Astrocyte (in vitro differentiated cells and primary cell): ENCODE results near the gene ZBTB37. TPM values are rescaled to one million over a fixed set of nuclear protein-coding genes. Genes with fewer than 3 reads are reported as not detected.

Experiments
- DNase-seq: peaks from one replicate; pipeline ENCODE4 v3.0.0-alpha.2; 2010; ENCODE audit warnings: low read depth
- FAIRE-seq: peaks from 2 replicates; lab custom pipeline; 2011; peaks lifted over from hg19 to GRCh38; lab: Jason Lieb, UNC
- H2AFZ ChIP-seq: 2 replicates; pipeline ENCODE4 v1.6.0; 2012; ENCODE audit warnings: low read depth, low read length, inconsistent platforms
- H3K27ac ChIP-seq: 2 replicates; pipeline ENCODE4 v1.5.1; 2011; ENCODE audit warnings: low read depth, low read length, inconsistent platforms
- H3K27me3 ChIP-seq: 2 replicates; pipeline ENCODE4 v1.6.0; 2011; ENCODE audit warnings: low read length, inconsistent platforms; ENCODE audit not compliant: insufficient read depth
- H3K36me3 ChIP-seq: 2 replicates; pipeline ENCODE4 v1.5.1; 2011; ENCODE audit warnings: low read length, inconsistent platforms; ENCODE audit not compliant: insufficient read depth
- H3K4me1 ChIP-seq: 2 replicates; pipeline ENCODE4 v1.5.1; 2011; ENCODE audit warnings: low read length, inconsistent platforms; ENCODE audit not compliant: insufficient read depth
- H3K4me2 ChIP-seq: 2 replicates; pipeline ENCODE4 v1.6.0; 2012; ENCODE audit warnings: low read length, inconsistent platforms
- H3K4me3 ChIP-seq: 2 replicates; pipeline ENCODE4 v1.5.1; 2011; ENCODE audit warnings: low read depth, mild to moderate bottlenecking, low read length, inconsistent platforms; ENCODE audit not compliant: insufficient read depth
- H3K79me2 ChIP-seq: 2 replicates; pipeline ENCODE4 v1.6.0; 2012; ENCODE audit warnings: mild to moderate bottlenecking, low read length, inconsistent platforms; ENCODE audit not compliant: insufficient read depth
- H3K9ac ChIP-seq: 2 replicates; pipeline ENCODE4 v1.6.0; 2012; ENCODE audit warnings: mild to moderate bottlenecking, low read length, inconsistent platforms
- H3K9me3 ChIP-seq: 2 replicates; pipeline ENCODE4 v1.5.1; 2012; ENCODE audit warnings: low read depth, mild to moderate bottlenecking, low read length, inconsistent platforms; ENCODE audit not compliant: insufficient read depth
- H4K20me1 ChIP-seq: 2 replicates; pipeline ENCODE4 v1.6.0; 2012; ENCODE audit warnings: low read length, inconsistent platforms; ENCODE audit not compliant: insufficient read depth
- H3K27ac Mint-ChIP-seq: one replicate; pipeline ENCODE4 v1.8.0; 2021; ENCODE audit warnings: mild to moderate bottlenecking, mixed read lengths; ENCODE audit not compliant: unreplicated experiment
- H3K27me3 Mint-ChIP-seq: one replicate; pipeline ENCODE4 v1.8.0; 2021; ENCODE audit warnings: low read depth, mixed read lengths; ENCODE audit not compliant: unreplicated experiment
- H3K36me3 Mint-ChIP-seq: one replicate; pipeline ENCODE4 v1.8.0; 2021; ENCODE audit warnings: low read depth, mixed read lengths; ENCODE audit not compliant: unreplicated experiment
- H3K4me1 Mint-ChIP-seq: one replicate; pipeline ENCODE4 v1.8.0; 2021; ENCODE audit warnings: low read depth, mixed read lengths; ENCODE audit not compliant: unreplicated experiment
- H3K4me3 Mint-ChIP-seq: one replicate; pipeline ENCODE4 v1.8.0; 2021; ENCODE audit warnings: mild to moderate bottlenecking, moderate library complexity, mixed read lengths; ENCODE audit not compliant: unreplicated experiment
- H3K9me3 Mint-ChIP-seq: one replicate; pipeline ENCODE4 v1.8.0; 2021; ENCODE audit warnings: mild to moderate bottlenecking, mixed read lengths; ENCODE audit not compliant: unreplicated experiment
- CTCF ChIP-seq: IDR thresholded peaks from 2 replicates; pipeline ENCODE4 v1.5.1; 2011; ENCODE audit warnings: low read depth, mild to moderate bottlenecking, inconsistent platforms, low read length, moderate library complexity; ENCODE audit not compliant: insufficient read depth
- EZH2 ChIP-seq: IDR thresholded peaks from 2 replicates; pipeline ENCODE4 v1.6.1; 2012; ENCODE audit warnings: mild to moderate bottlenecking, low read length, inconsistent platforms; ENCODE audit not compliant: insufficient read depth
- total RNA-seq: library from RNA; stranded (reverse); gene quantifications from 2 replicates; pipeline ENCODE4 v1.2.1, GENCODE V29; 2021

The ZBTB37 gene
- total RNA-seq, 1 donor from 2014 or later, result 10.7 TPM

GRCh38 chr1:173900427-173900826, 32.2 kb downstream of the ZBTB37 start:
- TF ChIP-seq EZH2 (no peak), CTCF (no peak)
- no peaks in the 10 kb centered on the region for H4K20me1 ChIP-seq
- Mint-ChIP-seq H3K27me3 (no peaks in the 10 kb centered on the region), H3K36me3 (no peaks in the 10 kb centered on the region), H3K4me1 (no peaks in the 10 kb centered on the region), H3K9me3 (no peaks in the 10 kb centered on the region), H3K4me3 (no peak overlapping the region), H3K27ac (no peak overlapping the region)
- no peaks in the 10 kb centered on the region for H3K4me1 ChIP-seq
- H3K27me3 ChIP-seq, result no peaks in the 10 kb centered on the region
- no peak overlapping the region for H3K9ac ChIP-seq
- H3K27ac ChIP-seq, result no peak overlapping the region
- H3K4me3 ChIP-seq, result no peak overlapping the region
- H3K79me2 ChIP-seq, result no peaks in the 10 kb centered on the region
- no peak overlapping the region for H2AFZ ChIP-seq
- DNase-seq, result no peak
- no peaks in the 10 kb centered on the region for H3K9me3 ChIP-seq
- no peaks in the 10 kb centered on the region for H3K36me3 ChIP-seq
- peak; percentile 17 for FAIRE-seq
- H3K4me2 ChIP-seq, result no peak overlapping the region

GRCh38 chr1:173900992-173901391, 32.8 kb downstream of the ZBTB37 start:
- Histone ChIP-seq H2AFZ (no peak overlapping the region), H3K27me3 (no peaks in the 10 kb centered on the region), H4K20me1 (no peaks in the 10 kb centered on the region), H3K4me2 (no peak overlapping the region), H3K79me2 (no peaks in the 10 kb centered on the region), H3K4me1 (no peaks in the 10 kb centered on the region), H3K27ac (no peak overlapping the region), H3K36me3 (no peaks in the 10 kb centered on the region), H3K9me3 (no peaks in the 10 kb centered on the region), H3K9ac (no peak overlapping the region), H3K4me3 (no peak overlapping the region)
- no peak overlapping the region for H3K27ac Mint-ChIP-seq
- no peaks in the 10 kb centered on the region for H3K27me3 Mint-ChIP-seq
- H3K4me3 Mint-ChIP-seq, result no peak overlapping the region
- no peaks in the 10 kb centered on the region for H3K9me3 Mint-ChIP-seq
- no peak for TF ChIP-seq CTCF
- no peak for TF ChIP-seq EZH2
- no peak for DNase-seq
- H3K4me1 Mint-ChIP-seq, result no peaks in the 10 kb centered on the region
- no peaks in the 10 kb centered on the region for H3K36me3 Mint-ChIP-seq
- no peak for FAIRE-seq

- Histone ChIP-seq H3K27me3 (no peaks in the 10 kb centered on the region), H3K79me2 (no peaks in the 10 kb centered on the region), H3K4me2 (no peak overlapping the region), H3K36me3 (no peaks in the 10 kb centered on the region), H4K20me1 (no peaks in the 10 kb centered on the region), H3K9me3 (no peaks in the 10 kb centered on the region), H3K27ac (no peak overlapping the region), H3K9ac (no peak overlapping the region), H3K4me3 (no peak overlapping the region), H2AFZ (no peak overlapping the region), H3K4me1 (no peaks in the 10 kb centered on the region)
- H3K4me1 Mint-ChIP-seq, result no peaks in the 10 kb centered on the region
- TF ChIP-seq EZH2 (no peak), CTCF (no peak)
- FAIRE-seq, result no peak
- H3K27me3 Mint-ChIP-seq, result no peaks in the 10 kb centered on the region
- no peak overlapping the region for H3K4me3 Mint-ChIP-seq
- H3K27ac Mint-ChIP-seq, result no peak overlapping the region
- no peaks in the 10 kb centered on the region for H3K9me3 Mint-ChIP-seq
- no peak for DNase-seq
- no peaks in the 10 kb centered on the region for H3K36me3 Mint-ChIP-seq
Observed at GRCh38 chr1:173903827-173904531, 35.8 kb downstream of the ZBTB37 start.
